K562 (cell line): ENCODE data around the gene MYOZ3. TPM values are rescaled to one million over a fixed set of nuclear protein-coding genes. Genes with fewer than 3 reads are reported as not detected.

ENCODE experiments used
- ATAC-seq: fragments of 200-7000 bp; cut with Tn5 transposase; 3 replicates; pipeline ENCODE4 v1.9.1; 2020; ENCODE audit warnings: moderate library complexity
- BruUV-seq: library from RNA; stranded (reverse); fragments of 400-500 nt; replicated peaks from 2 replicates; lab custom pipeline; 2021; lab: Mats Ljungman, UMichigan
- CTCF ChIA-PET: fragments of 300-600 bp; formaldehyde crosslinking; extraction: SDS; loops from one replicate; lab custom pipeline; 2021; ENCODE audit warnings: low intra/inter-chr PET ratio; lab: Yijun Ruan, JAX
- POLR2A ChIA-PET: fragments of 300-600, 350-650 bp; sonication (Branson Sonifier 250); formaldehyde crosslinking; extraction: SDS; loops from one replicate; lab custom pipeline; 2021; ENCODE audit warnings: antibody characterized with exemption, inconsistent platforms; lab: Yijun Ruan, JAX
- DNase-seq, 4 experiments: peaks; one replicate each; pipeline versions ENCODE4 v3.0.0 to v3.0.0-alpha.2; 2011 to 2018; ENCODE audit warnings: low spot score in 3 of 4, mixed read lengths in 3 of 4; ENCODE audit errors: extremely low read depth in 1 of 4
- FAIRE-seq: peaks from 2 replicates; lab custom pipeline; 2011; peaks lifted over from hg19 to GRCh38; lab: Jason Lieb, UNC
- H2AFZ ChIP-seq: 2 replicates; pipeline ENCODE4 v1.6.0; 2011; ENCODE audit warnings: low read depth, low read length, control low read depth, inconsistent platforms
- H3K27ac ChIP-seq: fragments of 200-600 bp; 3 replicates; pipeline ENCODE4 v1.8.0; 2011; ENCODE audit warnings: low read depth, mild to moderate bottlenecking, control low read depth, inconsistent platforms, low read length, moderate library complexity, mixed read lengths; ENCODE audit errors: extremely low read depth
- H3K27me3 ChIP-seq, 2 experiments: fragments of 300-600 bp in 1 of 2; 2 replicates in 1 of 2; 3 replicates in 1 of 2; pipeline versions ENCODE4 v1.6.0 to v1.8.0; 2011; ENCODE audit warnings: inconsistent platforms in 2 of 2, low read length in 2 of 2, mild to moderate bottlenecking in 1 of 2, mixed read lengths in 1 of 2, moderate library complexity in 1 of 2; ENCODE audit not compliant: control insufficient read depth in 2 of 2, insufficient read depth in 2 of 2
- H3K36me3 ChIP-seq: fragments of 300-600 bp; 3 replicates; pipeline ENCODE4 v1.8.0; 2011; ENCODE audit warnings: mild to moderate bottlenecking, low read length, inconsistent platforms; ENCODE audit not compliant: control insufficient read depth, insufficient read depth
- H3K4me1 ChIP-seq, 2 experiments: fragments of 200-600 bp in 1 of 2; replicated peaks in 1 of 2; 2 replicates in 1 of 2; 3 replicates in 1 of 2; pipeline versions ENCODE4 v1.5.1 to v1.8.0; 2011; ENCODE audit warnings: inconsistent platforms in 2 of 2, low read length in 2 of 2, mild to moderate bottlenecking in 1 of 2, mixed read lengths in 1 of 2, moderate library complexity in 1 of 2; ENCODE audit not compliant: control insufficient read depth in 2 of 2, insufficient read depth in 2 of 2
- H3K4me2 ChIP-seq: 2 replicates; pipeline ENCODE4 v1.6.1; 2011; ENCODE audit warnings: low read length, control low read depth, inconsistent platforms, mixed read lengths; ENCODE audit not compliant: insufficient read depth
- H3K4me3 ChIP-seq: fragments of 200-600 bp; sonication (generic), shearing (Covaris generic); 2 replicates; pipeline ENCODE4 v1.5.1; 2016; ENCODE audit warnings: control low read depth, inconsistent platforms
- H3K79me2 ChIP-seq: fragments of 200-600 bp; 3 replicates; pipeline ENCODE4 v1.8.0; 2011; ENCODE audit warnings: low read length, inconsistent platforms; ENCODE audit not compliant: control insufficient read depth, insufficient read depth
- H3K9ac ChIP-seq, 2 experiments: 2 replicates each; pipeline versions ENCODE4 v1.6.0 to v1.6.1; 2011; ENCODE audit warnings: low read depth in 2 of 2, low read length in 2 of 2, control low read depth in 1 of 2, inconsistent platforms in 1 of 2, mild to moderate bottlenecking in 1 of 2, mixed read lengths in 1 of 2; ENCODE audit not compliant: insufficient read depth in 1 of 2
- H3K9me1 ChIP-seq: one replicate; pipeline ENCODE4 v1.6.0; 2011; ENCODE audit warnings: inconsistent platforms, mild to moderate bottlenecking, low read length, moderate library complexity; ENCODE audit not compliant: control insufficient read depth, insufficient read depth
- H3K9me3 ChIP-seq: replicated peaks from 2 replicates; pipeline ENCODE4 v1.5.1; 2011; ENCODE audit warnings: low read depth, low read length, inconsistent platforms; ENCODE audit not compliant: control insufficient read depth, insufficient read depth
- H4K20me1 ChIP-seq: replicated peaks from 2 replicates; pipeline ENCODE4 v1.6.1; 2011; ENCODE audit warnings: low read length, inconsistent platforms, mixed read lengths; ENCODE audit not compliant: control insufficient read depth, insufficient read depth
- ZNF77 ChIP-seq: fragments of 250-450 bp; sonication (Bioruptor Pico); IDR thresholded peaks from 2 replicates; pipeline ENCODE4 v1.5.0; 2020
- WGBS: fragments of 100-300 bp; shearing (Covaris generic); methylation state at CpG from one replicate; pipeline ENCODE4 v1.1.6; 2016; ENCODE audit warnings: low coverage, mixed read lengths; ENCODE audit not compliant: insufficient coverage; ENCODE audit errors: missing lambda C conversion rate; 5-methylcytosine and 5-hydroxymethylcytosine counted together
- in situ Hi-C: fragments of 300-500 bp; cut with MboI; formaldehyde crosslinking; loops from 4 replicates; pipeline ENCODE4 v1.15.0; 2018; ENCODE audit warnings: inconsistent platforms, mixed read lengths
- intact Hi-C: fragments of 100-400 bp; cut with micrococcal nuclease; formaldehyde crosslinking; loops from 2 replicates; pipeline ENCODE4 v1.14.2; 2022
- polyA plus RNA-seq, 8 experiments: library from polyadenylated mRNA; depleted of rRNA in 4 of 8; stranded (reverse) in 5 of 8; unstranded in 3 of 8; fragments of >200 nt; fragmentation: Nextera tagmentation in 2 of 8; fragmentation: Illumina TruSeq in 1 of 8; extraction: Ambion mirVana in 2 of 8; extraction: Trizol in 1 of 8; gene quantifications; 2 replicates each; pipeline versions ENCODE4 v1.2.1 to v1.2.3, GENCODE V29; 2011 to 2014; ENCODE audit warnings: inconsistent platforms in 1 of 8, missing spikeins in 1 of 8
- total RNA-seq, 7 experiments: library from RNA; depleted of rRNA in 6 of 7; stranded (reverse); fragments of >200 nt in 6 of 7; fragmentation: Illumina TruSeq in 2 of 7; extraction: Trizol in 2 of 7; gene quantifications; 2 replicates each; pipeline versions ENCODE4 v1.2.1 to v1.2.3, GENCODE V29; 2011 to 2021; ENCODE audit warnings: low replicate concordance in 1 of 7
- TF ChIP-seq, protein P1 (sequence below), 2 experiments: fragments of 450-650 bp; formaldehyde crosslinking in 1 of 2; IDR thresholded peaks; 2 replicates each; pipeline versions ENCODE4 v1.4.0 to v1.6.1; 2014 to 2020; ENCODE audit warnings: mild to moderate bottlenecking in 2 of 2, borderline replicate concordance in 1 of 2, low read depth in 1 of 2

Gene MYOZ3
- total and polyA plus RNA-seq, 9 of the 15 experiments (the other 6 are each of a cell fraction or from before 2014, with no cell fraction given) = not detected

- in situ Hi-C loops = loop anchor here (5.0 to 10.0 kb wide), 2 partner anchors 92 to 199 kb away; no protein-coding TSS in a partner anchor
- WGBS = 3% methylated on average over 2 of the region's 2 CpGs
- FAIRE-seq = no peak
These were observed 7.1 kb upstream of the MYOZ3 start for GRCh38 chr5:150653762-150654556.

More at GRCh38 chr5:150653762-150654556, 7.1 kb upstream of the MYOZ3 start:
- ATAC-seq (no peak), DNase-seq (no peak)
- H3K9me3 ChIP-seq = no peaks in the 10 kb centered on the region
- H2AFZ ChIP-seq = no peak overlapping the region
- peaks cover 6% of the 10 kb centered on the region; the same call in 1 of the 2 replicates for H4K20me1 ChIP-seq
- no TSS peak for BruUV-seq
- no peaks in the 10 kb centered on the region for H3K79me2 ChIP-seq
- H3K9ac ChIP-seq = no peak overlapping the region
- H3K4me1 ChIP-seq = peaks cover 9 to 26% of the 10 kb centered on the region in 2 experiments; a peak in 4 of 5 replicates
- no peak for TF ChIP-seq ZNF77
- TF ChIP-seq, protein P1, sequence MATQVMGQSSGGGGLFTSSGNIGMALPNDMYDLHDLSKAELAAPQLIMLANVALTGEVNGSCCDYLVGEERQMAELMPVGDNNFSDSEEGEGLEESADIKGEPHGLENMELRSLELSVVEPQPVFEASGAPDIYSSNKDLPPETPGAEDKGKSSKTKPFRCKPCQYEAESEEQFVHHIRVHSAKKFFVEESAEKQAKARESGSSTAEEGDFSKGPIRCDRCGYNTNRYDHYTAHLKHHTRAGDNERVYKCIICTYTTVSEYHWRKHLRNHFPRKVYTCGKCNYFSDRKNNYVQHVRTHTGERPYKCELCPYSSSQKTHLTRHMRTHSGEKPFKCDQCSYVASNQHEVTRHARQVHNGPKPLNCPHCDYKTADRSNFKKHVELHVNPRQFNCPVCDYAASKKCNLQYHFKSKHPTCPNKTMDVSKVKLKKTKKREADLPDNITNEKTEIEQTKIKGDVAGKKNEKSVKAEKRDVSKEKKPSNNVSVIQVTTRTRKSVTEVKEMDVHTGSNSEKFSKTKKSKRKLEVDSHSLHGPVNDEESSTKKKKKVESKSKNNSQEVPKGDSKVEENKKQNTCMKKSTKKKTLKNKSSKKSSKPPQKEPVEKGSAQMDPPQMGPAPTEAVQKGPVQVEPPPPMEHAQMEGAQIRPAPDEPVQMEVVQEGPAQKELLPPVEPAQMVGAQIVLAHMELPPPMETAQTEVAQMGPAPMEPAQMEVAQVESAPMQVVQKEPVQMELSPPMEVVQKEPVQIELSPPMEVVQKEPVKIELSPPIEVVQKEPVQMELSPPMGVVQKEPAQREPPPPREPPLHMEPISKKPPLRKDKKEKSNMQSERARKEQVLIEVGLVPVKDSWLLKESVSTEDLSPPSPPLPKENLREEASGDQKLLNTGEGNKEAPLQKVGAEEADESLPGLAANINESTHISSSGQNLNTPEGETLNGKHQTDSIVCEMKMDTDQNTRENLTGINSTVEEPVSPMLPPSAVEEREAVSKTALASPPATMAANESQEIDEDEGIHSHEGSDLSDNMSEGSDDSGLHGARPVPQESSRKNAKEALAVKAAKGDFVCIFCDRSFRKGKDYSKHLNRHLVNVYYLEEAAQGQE (IDR thresholded peaks at IDR 0.05; ENCODE audit: borderline replicate concordance) = peak; percentile 53
- TF ChIP-seq, protein P1 (CRISPR knock-in tag; IDR thresholded peaks at IDR 0.05; ENCODE audit: low read depth) = no peak
- no peak overlapping the region for H3K4me3 ChIP-seq
- H3K36me3 ChIP-seq = no peaks in the 10 kb centered on the region
- intact Hi-C loops = no loop called here
- H3K4me2 ChIP-seq = no peak overlapping the region
- ChIA-PET CTCF (no interaction called here), POLR2A (interaction anchor here (0.6 to 0.8 kb wide), 3 partner anchors 48 to 491 kb away, joined by 3 to 4 read pairs (median 3); no protein-coding TSS in a partner anchor)
- H3K27ac ChIP-seq = no peak overlapping the region
- H3K9me1 ChIP-seq = no peaks in the 10 kb centered on the region
- H3K27me3 ChIP-seq = peaks cover 14 to 44% of the 10 kb centered on the region in 2 experiments
